Stomach (tissue), 19 donors: ENCODE results near the gene OR5K1. TPM values are rescaled to one million over a fixed set of nuclear protein-coding genes. Genes with fewer than 3 reads are reported as not detected.

ENCODE experiments used
- DNase-seq, 2 donors: peaks; one replicate each; pipeline versions ENCODE4 v3.0.0 to v3.0.0-alpha.2; 2013 to 2019
- H3K27ac ChIP-seq, 5 donors: fragments of 200-600 bp in 4 of 5; sonication (generic) in 4 of 5; one replicate each; pipeline ENCODE4 v1.5.1; 2013 to 2019; ENCODE audit warnings: mild to moderate bottlenecking in 1 of 5, moderate library complexity in 1 of 5
- H3K27me3 ChIP-seq, 3 donors: fragments of 200-600 bp; sonication (generic); one replicate each; pipeline ENCODE4 v1.5.1; 2017 to 2019; ENCODE audit warnings: mixed run types in 1 of 3
- H3K36me3 ChIP-seq, 4 donors: fragments of 200-600 bp; sonication (generic); 1 replicate in 3 of 4; 2 replicates in 1 of 4; pipeline ENCODE4 v1.5.1; 2016 to 2019
- H3K4me1 ChIP-seq, 4 donors: fragments of 200-600 bp; sonication (generic); one replicate each; pipeline ENCODE4 v1.5.1; 2016 to 2019
- H3K4me3 ChIP-seq, 4 donors: fragments of 200-600 bp; sonication (generic) in 3 of 4; one replicate each; pipeline ENCODE4 v1.5.1; 2016 to 2019; ENCODE audit warnings: mild to moderate bottlenecking in 1 of 4
- H3K9me3 ChIP-seq, 4 donors: fragments of 200-600 bp; sonication (generic); one replicate each; pipeline ENCODE4 v1.5.1; 2016 to 2019
- CTCF ChIP-seq, 7 experiments: fragments of 450-650 bp in 4 of 7; fragments of 200-600 bp in 3 of 7; sonication (generic) in 3 of 7; IDR thresholded peaks; one replicate each; pipeline ENCODE4 v1.5.1; 2016 to 2019; ENCODE audit warnings: antibody characterized with exemption in 7 of 7, control low read depth in 2 of 7, mild to moderate bottlenecking in 1 of 7
- EP300 ChIP-seq: sonication (generic); formaldehyde crosslinking; IDR thresholded peaks from one replicate; pipeline ENCODE4 v1.6.1; 2017; ENCODE audit warnings: antibody characterized with exemption
- POLR2A ChIP-seq, 4 donors: fragments of 450-650 bp; IDR thresholded peaks; one replicate each; pipeline ENCODE4 v1.6.1; 2016; ENCODE audit warnings: antibody characterized with exemption in 4 of 4, control low read depth in 2 of 4, mild to moderate bottlenecking in 1 of 4, moderate library complexity in 1 of 4
- POLR2AphosphoS5 ChIP-seq, 3 donors: sonication (generic); formaldehyde crosslinking; IDR thresholded peaks; one replicate each; pipeline ENCODE4 v1.6.1; 2016; ENCODE audit warnings: antibody characterized with exemption in 3 of 3
- WGBS, 5 donors: extraction: QIAGEN DNeasy Blood & Tissue Kit in 3 of 5; methylation state at CpG; one replicate each; pipeline versions ENCODE4 v1.1.5 to v1.1.7; 2013 to 2018; 5-methylcytosine and 5-hydroxymethylcytosine counted together
- intact Hi-C: fragments of 100-400 bp; cut with DNase I; formaldehyde crosslinking; loops from one replicate; pipeline ENCODE4 v1.15.1; 2023; ENCODE audit warnings: low total_unique reads
- long read RNA-seq, 10 donors: transcript quantifications; one replicate each; lab custom pipeline, GENCODE V29; 2026
- polyA plus RNA-seq, 3 donors: library from polyadenylated mRNA; stranded (reverse); fragments of 200-250 nt; gene quantifications; one replicate each; pipeline ENCODE4 v1.2.3, GENCODE V29; 2013
- total RNA-seq, 5 donors: library from RNA; depleted of rRNA; stranded (reverse); fragments of >200 nt; gene quantifications; one replicate each; pipeline versions ENCODE4 v1.1.0 to v1.2.3, GENCODE V29; 2014 to 2016
- donor health status: healthy with polysubstance abuse.
- donor health status: Bipolar disorder and iron deficiency.
- donor health status: healthy.

OR5K1 gene
- total RNA-seq (not detected), polyA plus RNA-seq (not detected)
- long read RNA-seq, donor 1 = 0 reads
- long read RNA-seq, donor 2 = 0 reads
- long read RNA-seq, donor 3 = 0 reads
- long read RNA-seq, donor 4 = 0 reads
- long read RNA-seq, donor 5 = 0 reads
- long read RNA-seq, donor 6 = 0 reads
- long read RNA-seq, donor 7 = 0 reads
- long read RNA-seq, donor 8 = 0 reads
- long read RNA-seq, donor 9 = 0 reads
- long read RNA-seq, donor 10 = 0 reads

- Histone ChIP-seq H3K36me3 (no peaks in the 10 kb centered on the region), H3K27ac (no peak within 1 kb of the TSS), H3K9me3 (peaks cover 0 to 8% (median 2%) of the 10 kb centered on the region in 4 donors), H3K27me3 (no peaks in the 10 kb centered on the region), H3K4me1 (no peaks in the 10 kb centered on the region), H3K4me3 (no peak within 1 kb of the TSS)
- WGBS, 5 donors = 76 to 94% (median 83%) methylated on average over 1 of the region's 1 CpG
- DNase-seq = no peak
- intact Hi-C loops = no loop called here
- TF ChIP-seq POLR2AphosphoS5 (IDR thresholded peaks at IDR 0.05) (no peak), POLR2A (IDR thresholded peaks at IDR 0.05) (no peak), EP300 (no peak)
Measured at GRCh38 chr3:98462901-98463300, at the start of gene OR5K1. TSS of gene OR5K1 (plus strand) at chr3:98463201. CDS start at chr3:98469577, 6,376 bp downstream.

GRCh38 chr3:98432575-98432974, 30.4 kb upstream of the OR5K1 start:
- H3K9me3 ChIP-seq = peaks cover 0 to 32% (median 24%) of the 10 kb centered on the region in 4 donors
- H3K27ac ChIP-seq = no peak overlapping the region
- intact Hi-C loops = no loop called here
- H3K27me3 ChIP-seq = no peaks in the 10 kb centered on the region
- no peaks in the 10 kb centered on the region for H3K36me3 ChIP-seq
- no peaks in the 10 kb centered on the region for H3K4me1 ChIP-seq
- TF ChIP-seq POLR2A (IDR thresholded peaks at IDR 0.05) = no peak
- TF ChIP-seq POLR2AphosphoS5 (IDR thresholded peaks at IDR 0.05) = no peak
- TF ChIP-seq EP300 = no peak
- no peak for TF ChIP-seq CTCF (IDR thresholded peaks at IDR 0.05)
- no peak overlapping the region for H3K4me3 ChIP-seq
- no peak for DNase-seq

- no peak for DNase-seq
- H3K27ac ChIP-seq = no peak overlapping the region
- no peak for TF ChIP-seq POLR2A (IDR thresholded peaks at IDR 0.05)
- TF ChIP-seq CTCF (IDR thresholded peaks at IDR 0.05) = no peak
- no peak for TF ChIP-seq EP300
- TF ChIP-seq POLR2AphosphoS5 (IDR thresholded peaks at IDR 0.05) = no peak
- WGBS, 5 donors = 19 to 38% (median 25%) methylated on average over 2 of the region's 2 CpGs
- no peaks in the 10 kb centered on the region for H3K27me3 ChIP-seq
- peaks cover 0 to 22% (median 14%) of the 10 kb centered on the region in 4 donors for H3K9me3 ChIP-seq
- H3K36me3 ChIP-seq = no peaks in the 10 kb centered on the region
- no peaks in the 10 kb centered on the region for H3K4me1 ChIP-seq
- intact Hi-C loops = no loop called here
- H3K4me3 ChIP-seq = no peak overlapping the region
Measured at GRCh38 chr3:98433764-98434163, 29.2 kb upstream of the OR5K1 start.

GRCh38 chr3:98434412-98434811, 28.6 kb upstream of the OR5K1 start:
- Histone ChIP-seq H3K9me3 (peaks cover 0 to 16% (median 8%) of the 10 kb centered on the region in 4 donors), H3K27ac (no peak overlapping the region), H3K27me3 (no peaks in the 10 kb centered on the region), H3K4me3 (no peak overlapping the region), H3K36me3 (no peaks in the 10 kb centered on the region), H3K4me1 (no peaks in the 10 kb centered on the region)
- TF ChIP-seq POLR2A (IDR thresholded peaks at IDR 0.05) (no peak), POLR2AphosphoS5 (IDR thresholded peaks at IDR 0.05) (no peak), EP300 (no peak), CTCF (IDR thresholded peaks at IDR 0.05) (no peak)
- intact Hi-C loops = no loop called here
- DNase-seq = no peak
- WGBS, 5 donors = 73 to 89% (median 78%) methylated on average over 4 of the region's 4 CpGs

GRCh38 chr3:98440283-98440682, 22.7 kb upstream of the OR5K1 start:
- H3K27me3 ChIP-seq = no peaks in the 10 kb centered on the region
- H3K27ac ChIP-seq = no peak overlapping the region
- no peak for TF ChIP-seq POLR2A (IDR thresholded peaks at IDR 0.05)
- no peak for TF ChIP-seq CTCF (IDR thresholded peaks at IDR 0.05)
- TF ChIP-seq POLR2AphosphoS5 (IDR thresholded peaks at IDR 0.05) = no peak
- TF ChIP-seq EP300 = no peak
- no peak overlapping the region for H3K4me3 ChIP-seq
- intact Hi-C loops = no loop called here
- H3K36me3 ChIP-seq = no peaks in the 10 kb centered on the region
- H3K4me1 ChIP-seq = no peaks in the 10 kb centered on the region
- DNase-seq = no peak
- no peaks in the 10 kb centered on the region for H3K9me3 ChIP-seq
